GM12875 (cell line): ENCODE measurements around the gene IQSEC1.

Experiments used
- H3K4me3 ChIP-seq: one replicate; pipeline ENCODE4 v1.5.1; 2011; ENCODE audit warnings: low read depth, low read length, control low read depth
- TF ChIP-seq, protein P1 (sequence below): IDR thresholded peaks from 2 replicates; pipeline ENCODE4 v1.5.1; 2011; ENCODE audit warnings: low read depth, mild to moderate bottlenecking, control low read depth, inconsistent platforms, low read length, moderate library complexity, borderline replicate concordance; ENCODE audit not compliant: insufficient read depth

IQSEC1 gene

DNA sequence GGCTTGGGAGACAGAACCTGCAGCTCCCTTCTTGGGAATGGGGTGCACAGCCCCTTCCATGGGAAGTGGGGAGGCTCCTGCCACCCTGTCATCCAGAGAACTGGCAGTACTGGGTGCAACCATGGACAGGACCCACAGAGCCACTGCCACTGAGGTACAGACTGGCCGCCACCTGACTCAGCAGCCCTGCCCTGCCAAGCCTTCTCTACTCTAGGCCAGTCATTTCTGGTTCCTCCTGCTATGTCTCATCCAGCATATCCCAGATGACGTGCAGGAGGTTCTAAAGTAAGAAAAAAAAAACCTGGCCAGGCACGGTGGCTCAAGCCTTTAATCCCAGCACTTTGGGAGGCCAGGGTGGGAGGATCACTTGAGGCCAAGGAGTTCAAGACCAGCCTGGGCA, 155.0 kb downstream of the IQSEC1 start:
- no peak overlapping the region for H3K4me3 ChIP-seq
- TF ChIP-seq, protein P1, sequence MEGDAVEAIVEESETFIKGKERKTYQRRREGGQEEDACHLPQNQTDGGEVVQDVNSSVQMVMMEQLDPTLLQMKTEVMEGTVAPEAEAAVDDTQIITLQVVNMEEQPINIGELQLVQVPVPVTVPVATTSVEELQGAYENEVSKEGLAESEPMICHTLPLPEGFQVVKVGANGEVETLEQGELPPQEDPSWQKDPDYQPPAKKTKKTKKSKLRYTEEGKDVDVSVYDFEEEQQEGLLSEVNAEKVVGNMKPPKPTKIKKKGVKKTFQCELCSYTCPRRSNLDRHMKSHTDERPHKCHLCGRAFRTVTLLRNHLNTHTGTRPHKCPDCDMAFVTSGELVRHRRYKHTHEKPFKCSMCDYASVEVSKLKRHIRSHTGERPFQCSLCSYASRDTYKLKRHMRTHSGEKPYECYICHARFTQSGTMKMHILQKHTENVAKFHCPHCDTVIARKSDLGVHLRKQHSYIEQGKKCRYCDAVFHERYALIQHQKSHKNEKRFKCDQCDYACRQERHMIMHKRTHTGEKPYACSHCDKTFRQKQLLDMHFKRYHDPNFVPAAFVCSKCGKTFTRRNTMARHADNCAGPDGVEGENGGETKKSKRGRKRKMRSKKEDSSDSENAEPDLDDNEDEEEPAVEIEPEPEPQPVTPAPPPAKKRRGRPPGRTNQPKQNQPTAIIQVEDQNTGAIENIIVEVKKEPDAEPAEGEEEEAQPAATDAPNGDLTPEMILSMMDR = no peak

DNA sequence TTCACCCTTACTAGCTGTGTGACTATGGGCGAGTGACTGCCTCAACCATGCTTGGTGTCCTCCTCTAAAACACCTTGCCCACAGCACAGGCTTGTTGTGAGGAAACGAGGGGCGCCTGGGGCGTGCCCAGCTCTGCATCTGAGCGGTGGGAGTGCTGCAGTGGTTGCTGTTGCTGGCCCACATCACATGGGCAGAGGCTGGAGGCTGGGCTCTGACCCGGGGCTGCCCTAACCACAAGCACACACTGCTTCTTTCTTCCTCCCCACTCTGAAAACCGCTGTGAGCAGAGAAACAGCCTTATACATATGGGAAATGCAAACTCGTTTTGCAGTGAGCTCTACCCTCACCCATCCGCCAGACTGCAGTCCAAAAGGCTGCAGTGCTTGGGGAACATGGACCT, 157.1 kb downstream of the IQSEC1 start:
- TF ChIP-seq, protein P1 = no peak

DNA sequence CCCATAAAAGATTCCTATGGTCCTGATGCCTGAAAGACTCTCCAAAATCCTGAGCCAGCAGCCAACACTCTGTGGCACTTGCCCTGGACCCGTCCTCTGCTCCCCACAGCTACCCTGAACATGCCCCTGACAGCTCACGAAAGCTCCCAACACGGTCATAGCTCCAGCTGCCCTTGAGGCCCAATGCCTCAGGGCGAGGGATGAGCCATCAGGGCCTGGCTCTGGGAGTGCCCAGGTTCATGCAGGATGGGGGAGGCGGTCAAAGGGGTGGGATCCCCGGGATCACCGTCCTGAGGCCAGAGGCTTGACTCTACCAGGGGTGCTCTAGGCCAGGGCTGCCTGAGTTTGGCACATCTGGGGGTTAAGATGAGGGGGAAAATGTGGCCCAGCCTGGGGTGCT, 159.1 kb downstream of the IQSEC1 start:
- TF ChIP-seq, protein P1 = no peak
- H3K4me3 ChIP-seq = no peak overlapping the region

More for the DNA sequence above, 157.1 kb downstream of the IQSEC1 start:
- no peak overlapping the region for H3K4me3 ChIP-seq

DNA sequence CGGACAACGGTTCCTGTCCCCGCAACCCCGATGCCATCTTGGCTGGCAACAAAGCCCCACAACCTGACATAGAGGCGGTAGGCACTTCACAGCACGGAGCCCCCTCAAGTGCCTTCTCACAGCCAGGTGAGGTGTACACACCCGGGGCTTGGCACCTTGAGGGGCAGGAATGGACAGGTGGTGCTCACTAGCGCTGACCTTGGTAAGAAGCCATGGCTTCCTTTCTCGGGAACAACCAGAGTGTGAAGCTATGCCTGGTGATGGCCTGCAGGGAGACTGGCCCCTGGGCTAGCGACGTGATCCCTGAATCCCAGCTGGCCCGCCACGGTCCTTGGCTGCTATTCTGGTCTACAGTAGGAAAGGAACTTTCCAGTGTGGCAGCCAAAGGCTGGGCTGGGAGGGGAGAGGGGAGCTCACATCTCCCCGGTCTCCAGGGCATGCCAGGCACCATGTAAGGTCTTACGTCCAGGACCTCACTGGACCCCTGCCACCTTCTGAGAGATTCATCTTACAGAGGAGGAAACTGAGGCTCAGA, 161.3 kb downstream of the IQSEC1 start:
- H3K4me3 ChIP-seq = no peak overlapping the region
- TF ChIP-seq, protein P1 = no peak

DNA sequence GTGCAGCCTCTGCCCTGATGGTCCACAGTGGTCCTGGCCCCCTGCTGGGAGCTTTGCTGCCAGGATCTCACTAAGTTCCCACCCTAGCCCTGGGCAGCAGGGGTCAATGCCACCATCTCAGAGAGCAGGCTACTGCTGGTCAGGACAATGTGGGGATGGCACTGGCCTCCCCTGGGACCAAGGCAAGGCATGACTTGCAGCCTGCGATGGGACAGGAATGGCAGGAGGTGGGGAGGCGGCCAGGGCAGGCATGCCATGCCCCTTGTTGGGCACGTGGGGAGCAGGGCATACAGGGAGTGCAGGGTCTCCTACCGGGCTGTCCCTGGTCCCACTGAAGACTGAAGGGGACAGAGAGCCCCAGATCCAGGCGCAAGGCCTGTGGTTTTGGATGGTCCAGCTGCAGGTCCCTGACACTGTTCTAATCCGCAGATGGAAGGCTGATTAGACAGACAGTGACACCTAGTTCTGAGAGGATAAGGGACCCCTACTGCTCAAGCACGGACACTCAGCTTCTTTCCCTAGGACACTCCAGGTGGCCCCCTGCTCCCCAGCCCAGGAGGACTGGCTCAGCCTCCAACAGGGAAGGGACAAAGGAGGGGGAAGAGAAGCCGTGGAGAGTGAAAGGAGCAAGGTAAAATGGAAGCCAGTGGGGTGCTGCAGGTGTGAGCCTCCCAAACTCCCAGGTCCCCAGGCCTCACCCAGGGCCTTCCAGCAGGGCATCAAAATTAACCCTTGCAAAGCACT, 162.7 kb downstream of the IQSEC1 start:
- no peak overlapping the region for H3K4me3 ChIP-seq

DNA sequence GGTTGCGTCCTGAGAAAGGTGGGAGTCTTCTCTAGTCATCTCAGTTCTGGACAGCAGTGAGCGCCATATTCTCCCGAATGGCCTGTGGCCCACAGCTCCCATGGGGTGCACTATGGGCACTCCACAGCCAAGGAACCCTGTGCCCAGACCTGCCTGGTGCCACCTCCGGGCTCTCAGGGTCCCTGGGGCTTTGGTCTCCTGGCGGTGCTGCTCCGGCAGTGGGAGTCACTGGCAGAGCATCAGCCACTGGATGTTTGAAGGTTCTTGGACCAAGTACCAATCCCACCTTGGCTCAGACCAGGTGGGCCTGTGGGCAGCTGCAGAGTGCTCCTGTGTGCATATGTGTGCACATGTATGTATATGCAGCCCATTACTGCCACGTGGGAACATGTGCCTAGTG, 163.5 kb downstream of the IQSEC1 start:
- TF ChIP-seq, protein P1 = no peak
- no peak overlapping the region for H3K4me3 ChIP-seq

More for the DNA sequence above, 162.7 kb downstream of the IQSEC1 start:
- TF ChIP-seq, protein P1 = no peak

DNA sequence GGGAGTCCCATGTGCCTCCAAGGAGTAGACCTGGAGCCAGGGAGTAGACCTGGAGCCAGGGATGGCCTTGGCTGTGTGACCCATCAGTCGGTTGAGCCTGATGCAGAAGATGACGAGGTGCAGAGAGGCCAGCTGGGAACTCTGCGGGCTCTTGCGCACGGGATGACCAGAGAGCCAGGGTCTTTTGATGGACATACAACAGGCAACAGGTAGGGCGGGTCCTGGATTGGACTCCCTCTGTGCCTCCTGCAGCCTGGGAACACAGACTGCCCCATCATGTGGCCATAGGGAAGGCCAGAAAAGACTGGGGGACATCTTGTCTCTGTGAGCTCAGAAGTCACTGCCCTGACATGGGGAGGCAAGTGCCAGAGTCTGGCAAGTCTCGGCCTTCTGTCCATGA, 164.4 kb downstream of the IQSEC1 start:
- no peak overlapping the region for H3K4me3 ChIP-seq
- TF ChIP-seq, protein P1 = no peak
